Measurements from ENCODE around the gene MTERF4. TPM values are rescaled to one million over a fixed set of nuclear protein-coding genes. Genes with fewer than 3 reads are reported as not detected.

Gene MTERF4
- total and polyA plus RNA-seq, 2 of the 8 experiments (the other 6 are each of a cell fraction or from before 2014, with no cell fraction given): 25.9 to 28.5 TPM

GRCh38 chr2:241088376-241088775 lies 13.7 kb downstream of the MTERF4 start:
- H2AFZ ChIP-seq (ENCODE audit: low read length): no peak overlapping the region
- no peaks in the 10 kb centered on the region for H3K4me1 ChIP-seq (replicated peaks in 1 of 4; ENCODE audit: control insufficient read depth in 3 of 4, insufficient read depth in 4 of 4, low read length in 3 of 4)
- TF ChIP-seq CTBP2 (IDR thresholded peaks at IDR 0.05; ENCODE audit: borderline replicate concordance, insufficient read depth, insufficient read length, low read length) (no peak), SUZ12 (IDR thresholded peaks at IDR 0.05; ENCODE audit: low read length) (no peak), E2F6 (IDR thresholded peaks at IDR 0.05) (no peak), GTF2F1 (IDR thresholded peaks at IDR 0.05; ENCODE audit: borderline replicate concordance, low read depth, low read length) (no peak), MAX (IDR thresholded peaks at IDR 0.05) (no peak), ASH2L (IDR thresholded peaks at IDR 0.05; ENCODE audit: low read length) (no peak), TEAD4 (IDR thresholded peaks at IDR 0.05; ENCODE audit: low read depth, low read length) (no peak), EZH2 (IDR thresholded peaks at IDR 0.05; ENCODE audit: low read depth, low read length, severe bottlenecking) (no peak)
- no peak overlapping the region for H3K56ac ChIP-seq (replicated peaks; ENCODE audit: insufficient read length, low read depth, low read length)
- ChIA-PET POLR2A (ENCODE audit: partially characterized antibody) (no interaction called here), CTCF (ENCODE audit: partially characterized antibody) (no interaction called here)
- peaks cover 4 to 19% (median 14%) of the 10 kb centered on the region in 4 experiments for H3K36me3 ChIP-seq (ENCODE audit: control insufficient read depth in 2 of 4, insufficient read depth in 4 of 4, low read length in 3 of 4)
- no peak overlapping the region for H3K4me2 ChIP-seq (ENCODE audit: insufficient read depth in 1 of 2, low read depth in 2 of 2, low read length in 2 of 2)
- H3K27ac ChIP-seq (ENCODE audit: low read depth, low read length): no peak overlapping the region
- FAIRE-seq (no peak), DNase-seq (ENCODE audit: low read depth in 1 of 2, low spot score in 2 of 2) (no peak)
- H4K20me1 ChIP-seq (replicated peaks in 1 of 2; ENCODE audit: control insufficient read depth in 1 of 2, insufficient read depth in 2 of 2, low read length in 2 of 2): peaks cover 0 to 3% of the 10 kb centered on the region in 2 experiments
- no peaks in the 10 kb centered on the region; a peak in 1 of 4 replicates for H3K79me2 ChIP-seq (ENCODE audit: control insufficient read depth in 1 of 2, insufficient read depth in 2 of 2, low read length in 2 of 2)
- no peak overlapping the region for H3K14ac ChIP-seq (ENCODE audit: insufficient read length)
- H2BK5ac ChIP-seq (ENCODE audit: low read depth, low read length): no peak overlapping the region
- H2BK20ac ChIP-seq (ENCODE audit: low read length): no peak overlapping the region
- H3K18ac ChIP-seq (ENCODE audit: extremely low read depth, low read length): no peak overlapping the region
- H2BK12ac ChIP-seq (ENCODE audit: low read depth, low read length): no peak overlapping the region
- no peaks in the 10 kb centered on the region for H3K9me3 ChIP-seq (ENCODE audit: insufficient read depth in 2 of 2, low read depth in 1 of 2, low read length in 1 of 2)
- H2BK15ac ChIP-seq (ENCODE audit: low read length): no peak overlapping the region
- no peak overlapping the region for H4K8ac ChIP-seq (ENCODE audit: extremely low read depth, insufficient read depth, low read length)
- H3K23me2 ChIP-seq (ENCODE audit: low read depth, low read length): no peaks in the 10 kb centered on the region
- H4K5ac ChIP-seq (ENCODE audit: insufficient read length, low read depth, low read length): no peak overlapping the region
- H2BK120ac ChIP-seq (replicated peaks; ENCODE audit: low read depth, low read length): no peak overlapping the region
- H2AK5ac ChIP-seq (ENCODE audit: low read depth, low read length): no peak overlapping the region
- no peak overlapping the region for H4K91ac ChIP-seq (replicated peaks; ENCODE audit: insufficient read length, low read length)
- H3K23ac ChIP-seq (ENCODE audit: insufficient read length): no peak overlapping the region
- WGBS, 2 experiments (ENCODE audit: extremely low coverage in 1 of 2, insufficient coverage in 1 of 2, insufficient read length in 1 of 2, insufficient replicate concordance in 2 of 2, low coverage in 1 of 2, low lambda C conversion rate in 2 of 2, missing lambda C conversion rate in 1 of 2): 98% methylated on average over 8 of the region's 8 CpGs; no CpG with 5 or more reads in 1 of the 2 experiments
- H3K9ac ChIP-seq (replicated peaks in 1 of 4; ENCODE audit: extremely low read depth in 1 of 4, low read depth in 3 of 4, low read length in 3 of 4): no peak overlapping the region
- H3K4ac ChIP-seq (replicated peaks; ENCODE audit: insufficient read length, low read depth, low read length): no peak overlapping the region
- no peak overlapping the region for H3K4me3 ChIP-seq (ENCODE audit: extremely low read depth in 1 of 4, insufficient read depth in 2 of 4, low read depth in 3 of 4, low read length in 4 of 4)
- no peaks in the 10 kb centered on the region for H3K27me3 ChIP-seq (replicated peaks in 1 of 4; ENCODE audit: control insufficient read depth in 3 of 4, extremely low read depth in 1 of 4, insufficient read depth in 3 of 4, low read length in 3 of 4)
- H3K79me1 ChIP-seq (ENCODE audit: low read depth, low read length): no peaks in the 10 kb centered on the region; the same call in 1 of the 2 replicates

Data from H1 (cell line).